Measurements from ENCODE around the gene CCBE1. TPM values are rescaled to one million over a fixed set of nuclear protein-coding genes. Genes with fewer than 3 reads are reported as not detected.

Gene CCBE1
- total RNA-seq, 1 donor from 2014 or later = 4.1 TPM

DNA sequence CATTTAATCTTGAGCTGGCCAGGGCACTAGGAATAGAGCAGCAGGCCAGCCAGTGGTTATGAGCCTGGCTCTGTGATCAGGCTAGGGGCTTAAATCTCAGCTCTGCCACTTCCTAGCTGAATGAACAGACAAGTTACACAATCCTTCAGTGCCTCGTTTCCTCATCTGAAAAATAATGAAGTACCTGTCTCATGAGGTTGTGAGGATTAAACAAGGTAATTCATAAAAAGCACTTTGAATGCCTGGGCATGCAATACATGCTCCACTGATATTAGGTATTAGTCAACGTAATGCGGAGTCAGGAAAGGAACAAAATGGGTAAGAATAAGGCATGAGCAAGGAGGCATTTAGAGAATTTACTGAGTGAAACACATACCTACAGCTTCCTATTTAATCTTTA lies 100.2 kb downstream of the CCBE1 start:
- Mint-ChIP-seq H3K27me3 (ENCODE audit: low read depth, unreplicated experiment) (peaks cover 19% of the 10 kb centered on the region), H3K36me3 (ENCODE audit: low read depth, unreplicated experiment) (no peaks in the 10 kb centered on the region), H3K9me3 (ENCODE audit: unreplicated experiment) (no peaks in the 10 kb centered on the region), H3K4me3 (ENCODE audit: unreplicated experiment) (no peak overlapping the region), H3K27ac (ENCODE audit: unreplicated experiment) (no peak overlapping the region), H3K4me1 (ENCODE audit: low read depth, unreplicated experiment) (no peaks in the 10 kb centered on the region)
- no peaks in the 10 kb centered on the region for H3K79me2 ChIP-seq (ENCODE audit: insufficient read depth, low read length)
- no peaks in the 10 kb centered on the region for H3K36me3 ChIP-seq (ENCODE audit: insufficient read depth, low read length)
- H2AFZ ChIP-seq (ENCODE audit: low read depth, low read length) = no peak overlapping the region
- no peak overlapping the region for H3K27ac ChIP-seq (ENCODE audit: low read depth, low read length)
- H3K9me3 ChIP-seq (ENCODE audit: insufficient read depth, low read depth, low read length) = no peaks in the 10 kb centered on the region
- peaks cover 2% of the 10 kb centered on the region for H3K27me3 ChIP-seq (ENCODE audit: insufficient read depth, low read length)
- FAIRE-seq (peak; percentile 54), DNase-seq (ENCODE audit: low read depth) (no peak)
- no peak overlapping the region for H3K4me3 ChIP-seq (ENCODE audit: insufficient read depth, low read depth, low read length)
- H3K4me2 ChIP-seq (ENCODE audit: low read length) = no peak overlapping the region
- H3K9ac ChIP-seq (ENCODE audit: low read length) = no peak overlapping the region
- H3K4me1 ChIP-seq (ENCODE audit: insufficient read depth, low read length) = no peaks in the 10 kb centered on the region
- no peak for TF ChIP-seq EZH2 (IDR thresholded peaks at IDR 0.05; ENCODE audit: insufficient read depth, low read length)
- TF ChIP-seq, protein P1, sequence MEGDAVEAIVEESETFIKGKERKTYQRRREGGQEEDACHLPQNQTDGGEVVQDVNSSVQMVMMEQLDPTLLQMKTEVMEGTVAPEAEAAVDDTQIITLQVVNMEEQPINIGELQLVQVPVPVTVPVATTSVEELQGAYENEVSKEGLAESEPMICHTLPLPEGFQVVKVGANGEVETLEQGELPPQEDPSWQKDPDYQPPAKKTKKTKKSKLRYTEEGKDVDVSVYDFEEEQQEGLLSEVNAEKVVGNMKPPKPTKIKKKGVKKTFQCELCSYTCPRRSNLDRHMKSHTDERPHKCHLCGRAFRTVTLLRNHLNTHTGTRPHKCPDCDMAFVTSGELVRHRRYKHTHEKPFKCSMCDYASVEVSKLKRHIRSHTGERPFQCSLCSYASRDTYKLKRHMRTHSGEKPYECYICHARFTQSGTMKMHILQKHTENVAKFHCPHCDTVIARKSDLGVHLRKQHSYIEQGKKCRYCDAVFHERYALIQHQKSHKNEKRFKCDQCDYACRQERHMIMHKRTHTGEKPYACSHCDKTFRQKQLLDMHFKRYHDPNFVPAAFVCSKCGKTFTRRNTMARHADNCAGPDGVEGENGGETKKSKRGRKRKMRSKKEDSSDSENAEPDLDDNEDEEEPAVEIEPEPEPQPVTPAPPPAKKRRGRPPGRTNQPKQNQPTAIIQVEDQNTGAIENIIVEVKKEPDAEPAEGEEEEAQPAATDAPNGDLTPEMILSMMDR (IDR thresholded peaks at IDR 0.05; ENCODE audit: insufficient read depth, low read depth, low read length) = no peak
- H4K20me1 ChIP-seq (ENCODE audit: insufficient read depth, low read length) = no peaks in the 10 kb centered on the region

DNA sequence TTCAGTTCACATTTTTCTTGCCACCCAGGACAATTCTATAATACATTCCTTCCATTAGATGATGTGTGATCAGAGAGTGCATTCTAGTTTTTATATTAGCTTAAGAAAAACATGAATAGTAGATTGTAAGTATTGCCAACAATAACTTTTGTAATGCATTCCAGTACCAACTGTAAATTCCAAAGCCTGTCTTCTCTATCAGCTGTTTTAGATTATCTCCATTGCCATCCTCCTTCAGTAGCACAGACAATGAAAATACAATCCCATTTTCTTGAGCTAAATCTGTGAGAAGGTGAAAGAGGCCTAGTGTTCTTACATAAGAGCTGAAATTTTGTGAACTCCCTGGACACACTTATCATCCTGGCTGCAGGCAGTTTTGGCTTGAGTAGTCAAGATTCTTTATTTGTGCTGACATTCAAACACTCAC lies 103.9 kb downstream of the CCBE1 start:
- Histone ChIP-seq H3K36me3 (ENCODE audit: insufficient read depth, low read length) (no peaks in the 10 kb centered on the region), H3K9ac (ENCODE audit: low read length) (no peak overlapping the region), H3K27me3 (ENCODE audit: insufficient read depth, low read length) (no peaks in the 10 kb centered on the region), H2AFZ (ENCODE audit: low read depth, low read length) (no peak overlapping the region), H4K20me1 (ENCODE audit: insufficient read depth, low read length) (no peaks in the 10 kb centered on the region), H3K9me3 (ENCODE audit: insufficient read depth, low read depth, low read length) (no peaks in the 10 kb centered on the region), H3K79me2 (ENCODE audit: insufficient read depth, low read length) (peaks cover 2% of the 10 kb centered on the region), H3K4me1 (ENCODE audit: insufficient read depth, low read length) (no peaks in the 10 kb centered on the region), H3K4me3 (ENCODE audit: insufficient read depth, low read depth, low read length) (no peak overlapping the region), H3K4me2 (ENCODE audit: low read length) (no peak overlapping the region), H3K27ac (ENCODE audit: low read depth, low read length) (no peak overlapping the region)
- Mint-ChIP-seq H3K4me1 (ENCODE audit: low read depth, unreplicated experiment) (no peaks in the 10 kb centered on the region), H3K27ac (ENCODE audit: unreplicated experiment) (no peak overlapping the region), H3K27me3 (ENCODE audit: low read depth, unreplicated experiment) (peaks cover 13% of the 10 kb centered on the region), H3K36me3 (ENCODE audit: low read depth, unreplicated experiment) (no peaks in the 10 kb centered on the region), H3K4me3 (ENCODE audit: unreplicated experiment) (no peak overlapping the region), H3K9me3 (ENCODE audit: unreplicated experiment) (no peaks in the 10 kb centered on the region)
- FAIRE-seq (peak; percentile 92), DNase-seq (ENCODE audit: low read depth) (peak; percentile 41)
- TF ChIP-seq, protein P1 (IDR thresholded peaks at IDR 0.05; ENCODE audit: insufficient read depth, low read depth, low read length) = no peak
- no peak for TF ChIP-seq EZH2 (IDR thresholded peaks at IDR 0.05; ENCODE audit: insufficient read depth, low read length)

DNA sequence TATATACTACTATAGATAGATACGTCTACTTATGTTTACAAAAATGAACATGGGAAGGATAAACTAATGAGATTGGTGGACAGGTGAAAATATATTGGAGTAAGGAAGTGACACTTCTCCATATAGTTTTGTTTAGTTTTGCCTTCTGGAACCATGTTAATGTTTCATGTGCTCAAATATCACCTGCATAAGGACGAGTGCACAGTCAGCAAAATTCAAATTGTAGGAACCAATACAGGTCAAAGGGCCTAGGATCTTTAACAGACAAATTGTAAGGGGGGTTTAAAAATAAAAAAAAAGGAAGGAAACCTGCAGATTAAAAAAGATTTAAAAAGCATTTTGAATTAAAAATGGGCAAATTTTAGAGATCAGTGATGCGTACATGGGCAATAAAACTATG lies 104.6 kb downstream of the CCBE1 start:
- DNase-seq (ENCODE audit: low read depth) (no peak), FAIRE-seq (no peak)
- no peaks in the 10 kb centered on the region for H3K4me1 ChIP-seq (ENCODE audit: insufficient read depth, low read length)
- no peak overlapping the region for H3K4me3 ChIP-seq (ENCODE audit: insufficient read depth, low read depth, low read length)
- H3K9me3 ChIP-seq (ENCODE audit: insufficient read depth, low read depth, low read length) = no peaks in the 10 kb centered on the region
- H3K9ac ChIP-seq (ENCODE audit: low read length) = no peak overlapping the region
- H3K4me3 Mint-ChIP-seq (ENCODE audit: unreplicated experiment) = no peak overlapping the region
- no peak for TF ChIP-seq EZH2 (IDR thresholded peaks at IDR 0.05; ENCODE audit: insufficient read depth, low read length)
- TF ChIP-seq, protein P1 (IDR thresholded peaks at IDR 0.05; ENCODE audit: insufficient read depth, low read depth, low read length) = no peak
- no peaks in the 10 kb centered on the region for H3K27me3 ChIP-seq (ENCODE audit: insufficient read depth, low read length)
- H3K27ac Mint-ChIP-seq (ENCODE audit: unreplicated experiment) = no peak overlapping the region
- no peak overlapping the region for H3K4me2 ChIP-seq (ENCODE audit: low read length)
- H3K9me3 Mint-ChIP-seq (ENCODE audit: unreplicated experiment) = no peaks in the 10 kb centered on the region
- no peaks in the 10 kb centered on the region for H3K36me3 Mint-ChIP-seq (ENCODE audit: low read depth, unreplicated experiment)
- H3K4me1 Mint-ChIP-seq (ENCODE audit: low read depth, unreplicated experiment) = no peaks in the 10 kb centered on the region
- no peak overlapping the region for H2AFZ ChIP-seq (ENCODE audit: low read depth, low read length)
- H3K36me3 ChIP-seq (ENCODE audit: insufficient read depth, low read length) = no peaks in the 10 kb centered on the region
- peaks cover 9% of the 10 kb centered on the region for H3K27me3 Mint-ChIP-seq (ENCODE audit: low read depth, unreplicated experiment)
- H3K79me2 ChIP-seq (ENCODE audit: insufficient read depth, low read length) = peaks cover 2% of the 10 kb centered on the region
- no peaks in the 10 kb centered on the region for H4K20me1 ChIP-seq (ENCODE audit: insufficient read depth, low read length)
- no peak overlapping the region for H3K27ac ChIP-seq (ENCODE audit: low read depth, low read length)
